Testis (tissue), 2 donors: Measurements from ENCODE around the gene PEX7.

Experiments used
- CTCF ChIP-seq, 3 experiments: fragments of 450-650 bp in 2 of 3; fragments of 200-600 bp in 1 of 3; sonication (generic) in 1 of 3; IDR thresholded peaks; one replicate each; pipeline ENCODE4 v1.5.1; 2016 to 2019; ENCODE audit warnings: antibody characterized with exemption in 3 of 3, mild to moderate bottlenecking in 2 of 3, moderate library complexity in 1 of 3
- POLR2A ChIP-seq: fragments of 450-650 bp; IDR thresholded peaks from one replicate; pipeline ENCODE4 v1.6.1; 2017; ENCODE audit warnings: antibody characterized with exemption, mild to moderate bottlenecking, moderate library complexity

GRCh38 chr6:136792410-136793262, 29.8 kb upstream of the PEX7 start, which contains the start of gene MAP3K5:
- TF ChIP-seq POLR2A (no peak), CTCF (IDR thresholded peaks at IDR 0.05) (peak; percentile 56 to 85 (median 74))
